H1 (cell line): ENCODE measurements around the gene BET1L. TPM values are rescaled to one million over a fixed set of nuclear protein-coding genes. Genes with fewer than 3 reads are reported as not detected.

ENCODE experiments used
- CTCF ChIA-PET: fragments of 300-600 bp; sonication (Branson Sonifier 250); formaldehyde crosslinking; loops from one replicate; lab custom pipeline; 2021; ENCODE audit not compliant: partially characterized antibody; lab: Charles Lee
- POLR2A ChIA-PET: fragments of 300-600 bp; sonication (Branson Sonifier 250); formaldehyde crosslinking; loops from one replicate; lab custom pipeline; 2021; ENCODE audit warnings: inconsistent platforms; ENCODE audit not compliant: partially characterized antibody; lab: Charles Lee
- DNase-seq, 2 experiments: peaks; one replicate each; pipeline versions ENCODE4 v3.0.0 to v3.0.0-alpha.2; 2010 to 2022; ENCODE audit warnings: low spot score in 2 of 2, low read depth in 1 of 2, mixed read lengths in 1 of 2
- FAIRE-seq: peaks from 2 replicates; lab custom pipeline; 2011; peaks lifted over from hg19 to GRCh38; lab: Jason Lieb, UNC
- H2AFZ ChIP-seq: 2 replicates; pipeline ENCODE4 v1.8.1; 2012; ENCODE audit warnings: low read length, inconsistent platforms
- H2AK5ac ChIP-seq: 2 replicates; pipeline ENCODE4 v1.6.1; 2013; ENCODE audit warnings: low read depth, low read length
- H2BK120ac ChIP-seq: replicated peaks from 2 replicates; pipeline ENCODE3; 2013; ENCODE audit warnings: low read depth, low read length, inconsistent platforms
- H2BK12ac ChIP-seq: 2 replicates; pipeline ENCODE4 v1.6.1; 2013; ENCODE audit warnings: low read depth, low read length
- H2BK15ac ChIP-seq: 2 replicates; pipeline ENCODE4 v1.6.1; 2013; ENCODE audit warnings: low read length
- H2BK20ac ChIP-seq: 2 replicates; pipeline ENCODE4 v1.6.1; 2013; ENCODE audit warnings: low read length
- H2BK5ac ChIP-seq: 2 replicates; pipeline ENCODE4 v1.6.1; 2013; ENCODE audit warnings: low read depth, low read length
- H3K14ac ChIP-seq: 2 replicates; pipeline ENCODE4 v1.6.1; 2013; ENCODE audit warnings: inconsistent platforms; ENCODE audit not compliant: insufficient read length
- H3K18ac ChIP-seq: 2 replicates; pipeline ENCODE4 v1.6.1; 2013; ENCODE audit warnings: low read length; ENCODE audit errors: extremely low read depth
- H3K23ac ChIP-seq: 2 replicates; pipeline ENCODE4 v1.6.1; 2013; ENCODE audit warnings: inconsistent platforms; ENCODE audit not compliant: insufficient read length
- H3K23me2 ChIP-seq: 2 replicates; pipeline ENCODE4 v1.6.1; 2013; ENCODE audit warnings: low read depth, low read length
- H3K27ac ChIP-seq: 2 replicates; pipeline ENCODE4 v1.6.1; 2011; ENCODE audit warnings: low read depth, low read length, inconsistent platforms
- H3K27me3 ChIP-seq, 4 experiments: replicated peaks in 1 of 4; 1 replicate in 1 of 4; 2 replicates in 3 of 4; pipeline versions ENCODE4 v1.6.1 to v1.8.1; 2011 to 2013; ENCODE audit warnings: low read length in 3 of 4, mild to moderate bottlenecking in 3 of 4, inconsistent platforms in 2 of 4, mixed read lengths in 2 of 4, moderate library complexity in 1 of 4; ENCODE audit not compliant: control insufficient read depth in 3 of 4, insufficient read depth in 3 of 4; ENCODE audit errors: extremely low read depth in 1 of 4
- H3K36me3 ChIP-seq, 4 experiments: 2 replicates each; pipeline versions ENCODE4 v1.6.1 to v1.8.1; 2011 to 2013; ENCODE audit warnings: mild to moderate bottlenecking in 4 of 4, low read length in 3 of 4, moderate library complexity in 2 of 4, control low read depth in 1 of 4, inconsistent platforms in 1 of 4; ENCODE audit not compliant: insufficient read depth in 4 of 4, control insufficient read depth in 2 of 4
- H3K4ac ChIP-seq: replicated peaks from 2 replicates; pipeline ENCODE3; 2013; ENCODE audit warnings: low read length, low read depth, mixed read lengths, inconsistent platforms; ENCODE audit not compliant: insufficient read length
- H3K4me1 ChIP-seq, 4 experiments: replicated peaks in 1 of 4; 1 replicate in 1 of 4; 2 replicates in 3 of 4; pipeline versions ENCODE4 v1.6.1 to v1.8.1; 2011 to 2013; ENCODE audit warnings: low read length in 3 of 4, inconsistent platforms in 2 of 4, mixed read lengths in 1 of 4; ENCODE audit not compliant: insufficient read depth in 4 of 4, control insufficient read depth in 3 of 4
- H3K4me2 ChIP-seq, 2 experiments: 2 replicates each; pipeline versions ENCODE4 v1.6.1 to v1.8.1; 2011 to 2013; ENCODE audit warnings: low read depth in 2 of 2, low read length in 2 of 2, control low read depth in 1 of 2, inconsistent platforms in 1 of 2, mild to moderate bottlenecking in 1 of 2; ENCODE audit not compliant: insufficient read depth in 1 of 2
- H3K4me3 ChIP-seq, 4 experiments: fragments of 200-600, 300-600 bp in 1 of 4; sonication (generic), shearing (Covaris generic), sonication (Bioruptor Twin) in 1 of 4; 2 replicates each; pipeline versions ENCODE4 v1.5.1 to v1.8.1; 2011 to 2016; ENCODE audit warnings: low read length in 4 of 4, low read depth in 3 of 4, control low read depth in 2 of 4, inconsistent platforms in 2 of 4, mild to moderate bottlenecking in 2 of 4, mixed read lengths in 1 of 4, moderate library complexity in 1 of 4; ENCODE audit not compliant: insufficient read depth in 2 of 4; ENCODE audit errors: extremely low read depth in 1 of 4
- H3K56ac ChIP-seq: replicated peaks from 2 replicates; pipeline ENCODE3; 2013; ENCODE audit warnings: low read depth, mild to moderate bottlenecking, mixed read lengths, low read length, inconsistent platforms; ENCODE audit not compliant: insufficient read length
- H3K79me1 ChIP-seq: 2 replicates; pipeline ENCODE4 v1.6.1; 2013; ENCODE audit warnings: low read depth, low read length, control low read depth
- H3K79me2 ChIP-seq, 2 experiments: 2 replicates each; pipeline versions ENCODE4 v1.6.1 to v1.8.1; 2012 to 2013; ENCODE audit warnings: low read length in 2 of 2, mild to moderate bottlenecking in 2 of 2, inconsistent platforms in 1 of 2; ENCODE audit not compliant: insufficient read depth in 2 of 2, control insufficient read depth in 1 of 2
- H3K9ac ChIP-seq, 4 experiments: replicated peaks in 1 of 4; 1 replicate in 1 of 4; 2 replicates in 3 of 4; pipeline versions ENCODE4 v1.6.1 to v1.8.1; 2011 to 2013; ENCODE audit warnings: low read depth in 3 of 4, low read length in 3 of 4, control low read depth in 2 of 4, mild to moderate bottlenecking in 2 of 4, moderate library complexity in 2 of 4, inconsistent platforms in 1 of 4; ENCODE audit errors: extremely low read depth in 1 of 4
- H3K9me3 ChIP-seq, 2 experiments: 2 replicates each; pipeline versions ENCODE4 v1.6.1 to v1.8.1; 2012 to 2013; ENCODE audit warnings: mild to moderate bottlenecking in 2 of 2, moderate library complexity in 2 of 2, control low read depth in 1 of 2, inconsistent platforms in 1 of 2, low read depth in 1 of 2, low read length in 1 of 2, mixed read lengths in 1 of 2; ENCODE audit not compliant: insufficient read depth in 2 of 2
- H4K20me1 ChIP-seq, 2 experiments: replicated peaks in 1 of 2; 2 replicates each; pipeline versions ENCODE3 to v1.8.1; 2011 to 2013; ENCODE audit warnings: inconsistent platforms in 2 of 2, low read length in 2 of 2, mild to moderate bottlenecking in 1 of 2; ENCODE audit not compliant: insufficient read depth in 2 of 2, control insufficient read depth in 1 of 2
- H4K5ac ChIP-seq: 2 replicates; pipeline ENCODE4 v1.6.1; 2013; ENCODE audit warnings: low read length, low read depth, mixed read lengths, inconsistent platforms; ENCODE audit not compliant: insufficient read length
- H4K8ac ChIP-seq: 2 replicates; pipeline ENCODE4 v1.8.0; 2013; ENCODE audit warnings: mild to moderate bottlenecking, moderate library complexity, low read length, inconsistent platforms; ENCODE audit not compliant: insufficient read depth; ENCODE audit errors: extremely low read depth
- H4K91ac ChIP-seq: replicated peaks from 2 replicates; pipeline ENCODE3; 2013; ENCODE audit warnings: low read length, mixed read lengths, inconsistent platforms; ENCODE audit not compliant: insufficient read length
- ASH2L ChIP-seq: fragments of 200-600, 300-600 bp; sonication (generic); IDR thresholded peaks from one replicate; pipeline ENCODE4 v1.7.1; 2017; ENCODE audit warnings: low read length
- CBX5 ChIP-seq: fragments of 300-800, 300-1000 bp; sonication (generic); IDR thresholded peaks from 2 replicates; pipeline ENCODE4 v1.7.1; 2016; ENCODE audit warnings: antibody characterized with exemption, low read length, low read depth
- HDAC6 ChIP-seq: IDR thresholded peaks from one replicate; pipeline ENCODE4 v1.7.1; 2012; ENCODE audit warnings: low read depth, mild to moderate bottlenecking, inconsistent platforms, low read length, moderate library complexity
- KDM5A ChIP-seq: fragments of 200-600 bp; IDR thresholded peaks from 2 replicates; pipeline ENCODE4 v1.7.1; 2012; ENCODE audit warnings: mild to moderate bottlenecking, low read length, inconsistent platforms, mixed read lengths
- POLR2A ChIP-seq, 2 experiments: IDR thresholded peaks; 1 replicate in 1 of 2; 2 replicates in 1 of 2; pipeline ENCODE4 v1.6.1; 2011; ENCODE audit warnings: low read depth in 2 of 2, low read length in 2 of 2, mild to moderate bottlenecking in 2 of 2; ENCODE audit errors: control extremely low read depth in 1 of 2
- POLR2AphosphoS5 ChIP-seq: IDR thresholded peaks from 2 replicates; pipeline ENCODE4 v1.6.1; 2011; ENCODE audit warnings: low read depth, low read length
- SAP30 ChIP-seq: fragments of 300-600 bp; sonication (generic); IDR thresholded peaks from 2 replicates; pipeline ENCODE4 v1.7.1; 2012; ENCODE audit warnings: low read length, moderate library complexity, mild to moderate bottlenecking, inconsistent platforms; ENCODE audit not compliant: insufficient read depth, insufficient replicate concordance
- SIN3A ChIP-seq, 2 experiments: IDR thresholded peaks in 1 of 2; conservative IDR thresholded peaks in 1 of 2; 2 replicates each; pipeline ENCODE4 v1.6.1; 2011 to 2012; ENCODE audit warnings: low read length in 2 of 2, improper control_type of control experiment in 1 of 2, low read depth in 1 of 2, mild to moderate bottlenecking in 1 of 2
- SIX5 ChIP-seq: IDR thresholded peaks from 2 replicates; pipeline ENCODE4 v1.6.1; 2011; ENCODE audit warnings: mild to moderate bottlenecking, low read depth, low read length
- ZNF274 ChIP-seq: IDR thresholded peaks from 2 replicates; pipeline ENCODE4 v1.7.0; 2012; ENCODE audit warnings: low read length, borderline replicate concordance; ENCODE audit errors: extremely low read depth
- WGBS, 2 experiments: shearing (Covaris generic) in 1 of 2; methylation state at CpG; one replicate each; pipeline versions ENCODE4 v1.1.6 to v1.1.7; 2013 to 2015; ENCODE audit warnings: low lambda C conversion rate in 2 of 2, mixed read lengths in 2 of 2, inconsistent platforms in 1 of 2, low coverage in 1 of 2, missing lambda C conversion rate in 1 of 2; ENCODE audit not compliant: insufficient replicate concordance in 2 of 2, insufficient coverage in 1 of 2, insufficient read length in 1 of 2; ENCODE audit errors: extremely low coverage in 1 of 2, missing lambda C conversion rate in 1 of 2; 5-methylcytosine and 5-hydroxymethylcytosine counted together
- polyA plus RNA-seq, 7 experiments: library from polyadenylated mRNA; depleted of rRNA in 3 of 7; stranded (reverse) in 5 of 7; unstranded in 2 of 7; fragments of >200 nt in 5 of 7; fragments of 200-250 nt in 2 of 7; gene quantifications; 1 replicate in 5 of 7; 2 replicates in 1 of 7; 4 replicates in 1 of 7; pipeline versions ENCODE4 v1.2.1 to v1.2.3, GENCODE V29; 2011 to 2013; ENCODE audit warnings: missing spikeins in 2 of 7, mixed read lengths in 2 of 7
- total RNA-seq: library from RNA; stranded (reverse); fragmentation: NEBNext Ultra II Directional; extraction: Animal tissue kit (Norgen Biotek cat#: 25700); gene quantifications from 2 replicates; pipeline ENCODE4 v1.2.1, GENCODE V29; 2021
- TF ChIP-seq, protein P1 (sequence below): IDR thresholded peaks from 2 replicates; pipeline ENCODE4 v1.6.1; 2012; ENCODE audit warnings: inconsistent platforms
- TF ChIP-seq, protein P2 (sequence below): IDR thresholded peaks from 2 replicates; pipeline ENCODE4 v1.6.1; 2011; ENCODE audit warnings: low read length, improper control_type of control experiment

The BET1L gene
- total and polyA plus RNA-seq, 2 of the 8 experiments (the other 6 are each of a cell fraction or from before 2014, with no cell fraction given) = 40.2 to 61.9 TPM

DNA sequence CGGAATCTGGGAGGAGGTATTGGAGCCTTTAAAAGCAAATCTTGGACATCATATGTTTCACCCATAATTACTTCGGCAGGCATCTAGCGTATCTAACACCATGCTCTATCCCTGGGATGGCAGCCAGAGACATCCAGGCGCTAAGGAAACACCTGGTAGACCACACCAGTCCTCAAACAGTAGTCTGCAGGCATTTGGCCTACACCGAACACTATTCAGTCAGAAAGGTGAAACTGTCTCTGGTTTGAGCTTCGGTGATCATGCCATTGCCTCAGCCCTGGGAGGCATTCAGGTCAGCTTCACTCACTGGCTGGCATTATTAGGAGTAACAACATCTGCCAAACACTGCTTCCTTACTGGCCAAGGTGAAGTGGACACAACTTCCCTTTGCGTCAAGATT is 17.2 kb upstream of the BET1L start:
- Histone ChIP-seq H3K79me2 (peaks cover 0 to 7% of the 10 kb centered on the region in 2 experiments; a peak in 1 of 4 replicates), H3K4me1 (no peaks in the 10 kb centered on the region), H3K4me2 (no peak overlapping the region), H4K8ac (no peak overlapping the region), H3K27ac (no peak overlapping the region), H2AFZ (no peak overlapping the region), H3K23ac (no peak overlapping the region), H2AK5ac (no peak overlapping the region), H3K56ac (no peak overlapping the region), H3K9ac (no peak overlapping the region), H2BK12ac (no peak overlapping the region), H4K5ac (no peak overlapping the region), H2BK20ac (no peak overlapping the region), H2BK15ac (no peak overlapping the region), H3K36me3 (no peaks in the 10 kb centered on the region; a peak in 2 of 8 replicates), H3K14ac (no peak overlapping the region), H3K18ac (no peak overlapping the region), H4K20me1 (no peaks in the 10 kb centered on the region), H2BK120ac (no peak overlapping the region), H3K9me3 (no peaks in the 10 kb centered on the region), H3K4me3 (no peak overlapping the region), H3K27me3 (no peaks in the 10 kb centered on the region), H3K4ac (no peak overlapping the region), H3K23me2 (no peaks in the 10 kb centered on the region), H4K91ac (no peak overlapping the region), H2BK5ac (no peak overlapping the region), H3K79me1 (no peaks in the 10 kb centered on the region; the same call in 1 of the 2 replicates)
- CTCF ChIA-PET = interaction anchor here (0.9 to 1.4 kb wide), 3 partner anchors 26 to 192 kb away, joined by 3 to 5 read pairs (median 3); no protein-coding TSS in a partner anchor
- DNase-seq = no peak
- FAIRE-seq = no peak
- WGBS, 2 experiments = 91% methylated on average over 7 of the region's 7 CpGs; no CpG with 5 or more reads in 1 of the 2 experiments
- POLR2A ChIA-PET = interaction anchor here (1.5 to 1.6 kb wide), 2 partner anchors 8 to 15 kb away, joined by 4 to 6 read pairs; no protein-coding TSS in a partner anchor
- TF ChIP-seq, protein P1, sequence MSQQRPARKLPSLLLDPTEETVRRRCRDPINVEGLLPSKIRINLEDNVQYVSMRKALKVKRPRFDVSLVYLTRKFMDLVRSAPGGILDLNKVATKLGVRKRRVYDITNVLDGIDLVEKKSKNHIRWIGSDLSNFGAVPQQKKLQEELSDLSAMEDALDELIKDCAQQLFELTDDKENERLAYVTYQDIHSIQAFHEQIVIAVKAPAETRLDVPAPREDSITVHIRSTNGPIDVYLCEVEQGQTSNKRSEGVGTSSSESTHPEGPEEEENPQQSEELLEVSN = no peak
- TF ChIP-seq SIN3A (conservative IDR thresholded peaks at IDR 0.05 in 1 of 2, IDR thresholded peaks at IDR 0.05 in 1 of 2; ENCODE audit: low read depth in 1 of 2, low read length in 2 of 2) (no peak), POLR2A (IDR thresholded peaks at IDR 0.05; ENCODE audit: control extremely low read depth in 1 of 2, low read depth in 2 of 2, low read length in 2 of 2) (no peak), ZNF274 (no peak), POLR2AphosphoS5 (no peak), KDM5A (no peak), SAP30 (no peak), CBX5 (no peak), HDAC6 (no peak), SIX5 (no peak), ASH2L (no peak)
- TF ChIP-seq, protein P2, sequence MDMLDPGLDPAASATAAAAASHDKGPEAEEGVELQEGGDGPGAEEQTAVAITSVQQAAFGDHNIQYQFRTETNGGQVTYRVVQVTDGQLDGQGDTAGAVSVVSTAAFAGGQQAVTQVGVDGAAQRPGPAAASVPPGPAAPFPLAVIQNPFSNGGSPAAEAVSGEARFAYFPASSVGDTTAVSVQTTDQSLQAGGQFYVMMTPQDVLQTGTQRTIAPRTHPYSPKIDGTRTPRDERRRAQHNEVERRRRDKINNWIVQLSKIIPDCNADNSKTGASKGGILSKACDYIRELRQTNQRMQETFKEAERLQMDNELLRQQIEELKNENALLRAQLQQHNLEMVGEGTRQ = no peak
